NCI-H2107 treated with DMSO at 0.1 percent for 48 hours (cell line): ENCODE results near the gene HPS1.
"Not testable (repeated sequence)": the region's sequence is repeated elsewhere in the genome, so short reads cannot be mapped to it uniquely, and the experiment has no call there.

Experiments
- DNase-seq: peaks from one replicate; lab custom pipeline; 2025; ENCODE audit not compliant: unreplicated experiment; lab: John Stamatoyannopoulos, UW

The HPS1 gene

DNA sequence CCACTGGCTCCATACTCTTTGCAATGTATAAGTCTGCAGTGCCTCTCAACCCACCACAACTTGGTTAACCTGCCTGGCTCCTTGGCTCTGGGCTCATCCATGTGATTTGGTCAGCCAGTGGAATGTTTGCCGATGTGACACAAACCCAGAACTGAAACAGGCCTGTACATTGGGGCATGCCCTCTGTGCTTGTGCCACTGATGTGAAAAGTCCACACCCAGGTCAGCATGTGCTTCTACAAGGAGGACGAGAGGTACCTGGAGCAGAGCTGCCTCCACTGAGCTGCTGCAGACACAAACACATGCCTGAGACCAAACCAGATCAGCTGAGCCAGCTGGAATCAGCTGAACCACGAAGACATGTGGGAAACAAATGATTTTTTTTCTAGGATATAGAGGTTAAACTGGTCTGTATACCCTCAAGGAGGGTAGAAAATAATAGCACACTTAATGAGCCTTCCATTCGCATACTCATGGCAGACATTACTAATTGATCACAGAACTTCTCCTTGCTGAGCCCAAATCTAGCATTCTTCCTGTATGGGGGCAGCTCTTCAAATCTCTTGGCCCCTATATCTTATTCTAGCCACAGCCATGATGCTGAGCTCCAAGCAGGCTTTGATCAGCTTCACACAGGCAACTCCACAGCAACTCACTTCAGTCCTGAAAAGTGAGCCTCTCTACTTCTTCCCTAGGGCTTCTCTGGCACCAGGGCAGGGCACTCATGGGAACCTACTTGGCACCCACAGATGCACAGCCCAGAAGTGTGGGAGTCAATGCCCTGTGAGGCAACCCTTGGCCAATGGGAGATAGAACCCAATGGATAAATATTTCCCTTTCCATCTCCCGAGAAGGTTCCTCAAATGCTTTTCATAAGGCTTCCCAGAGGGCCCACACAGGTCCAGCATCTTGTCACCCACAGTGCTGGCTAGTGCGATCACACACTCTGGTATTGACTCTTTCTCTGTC lies 50.4 kb downstream of the HPS1 start:
- no peak for DNase-seq

DNA sequence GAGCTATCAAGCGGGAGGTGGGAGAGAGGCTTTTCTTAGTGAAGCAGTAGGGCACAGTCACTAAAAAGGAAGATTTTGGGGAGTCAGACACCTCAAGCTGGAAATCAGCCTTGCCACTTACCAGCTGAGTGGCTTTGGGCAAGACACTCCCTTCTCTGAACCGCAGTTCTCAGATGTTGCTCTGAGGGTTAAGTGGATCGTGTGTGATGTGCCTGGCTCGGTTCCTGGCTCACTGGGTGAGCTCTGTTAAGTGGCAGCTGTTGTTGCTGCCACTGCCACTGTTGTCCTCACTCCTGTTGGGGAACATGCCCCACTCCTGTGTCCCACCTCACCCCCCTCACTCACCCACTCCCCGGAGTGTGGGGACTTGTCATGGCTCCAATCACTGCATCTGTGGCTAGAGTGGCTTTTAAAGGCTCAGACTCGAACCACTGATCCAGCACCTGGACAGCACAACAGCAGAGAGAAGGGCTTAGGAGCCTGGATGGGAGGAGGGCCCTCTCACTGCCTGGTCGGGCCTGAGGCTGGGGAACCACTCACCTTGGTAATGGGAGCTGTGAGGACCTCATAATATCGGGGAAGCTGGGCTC lies 51.8 kb downstream of the HPS1 start:
- DNase-seq: no peak

DNA sequence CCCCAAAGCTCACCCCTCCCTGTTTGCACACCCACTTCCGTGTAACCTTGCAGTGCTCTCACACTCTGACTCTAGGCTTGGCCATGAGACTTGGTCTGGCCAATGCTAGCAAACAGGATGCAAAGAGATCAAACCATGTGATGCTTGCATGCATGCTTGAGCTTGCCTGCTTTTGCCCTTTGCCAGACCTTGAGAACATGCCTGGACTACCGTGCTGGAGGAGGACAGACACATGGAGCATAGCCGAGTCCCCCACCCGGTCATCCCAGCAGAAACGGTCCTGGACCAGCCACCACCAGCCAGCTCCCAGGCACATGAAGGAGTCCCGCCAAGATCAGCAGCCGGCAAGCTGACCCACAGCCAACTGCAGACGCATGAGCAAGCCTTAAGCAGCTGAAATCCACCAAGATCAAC lies 55.1 kb downstream of the HPS1 start:
- no peak for DNase-seq

DNA sequence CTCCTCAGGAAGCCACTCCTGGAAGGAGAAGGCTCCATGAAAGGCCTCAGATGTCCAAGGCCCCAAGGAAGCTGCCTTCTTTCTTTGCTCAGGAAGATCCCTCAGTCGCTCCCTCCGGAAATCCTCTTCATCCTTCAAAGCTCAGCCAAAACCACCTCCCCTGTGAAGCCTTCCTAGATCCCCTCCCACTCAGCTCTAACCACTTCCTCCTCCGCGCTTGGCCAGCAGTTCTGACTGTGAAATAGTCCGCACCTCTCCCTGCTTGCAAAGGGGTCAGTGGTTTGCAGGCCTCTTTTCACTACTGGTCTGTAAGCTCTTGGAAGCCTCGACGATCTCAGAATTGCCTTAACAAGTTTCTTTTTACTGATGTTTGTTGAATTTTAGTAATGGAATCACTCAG lies 55.7 kb downstream of the HPS1 start:
- no peak for DNase-seq

DNA sequence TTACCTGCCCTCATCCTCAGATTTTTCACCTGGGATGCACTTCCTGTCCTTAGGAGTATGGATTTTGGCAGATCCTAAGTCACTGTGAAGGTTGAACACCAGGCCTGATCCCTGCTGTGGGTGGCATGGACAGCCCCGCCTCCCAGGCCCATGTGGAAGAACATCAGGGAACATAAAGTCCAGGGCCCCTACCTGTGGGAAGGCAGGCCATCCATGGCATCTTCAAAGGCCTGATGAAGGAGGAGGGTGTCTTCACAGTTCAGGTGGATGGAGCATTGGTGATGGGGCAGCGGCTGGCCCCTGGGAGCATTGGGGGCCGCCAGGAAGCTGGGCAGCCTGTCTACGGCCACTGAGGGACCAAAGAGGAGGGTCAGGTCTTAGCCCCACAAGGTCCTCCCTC lies 56.3 kb downstream of the HPS1 start:
- DNase-seq: no peak

DNA sequence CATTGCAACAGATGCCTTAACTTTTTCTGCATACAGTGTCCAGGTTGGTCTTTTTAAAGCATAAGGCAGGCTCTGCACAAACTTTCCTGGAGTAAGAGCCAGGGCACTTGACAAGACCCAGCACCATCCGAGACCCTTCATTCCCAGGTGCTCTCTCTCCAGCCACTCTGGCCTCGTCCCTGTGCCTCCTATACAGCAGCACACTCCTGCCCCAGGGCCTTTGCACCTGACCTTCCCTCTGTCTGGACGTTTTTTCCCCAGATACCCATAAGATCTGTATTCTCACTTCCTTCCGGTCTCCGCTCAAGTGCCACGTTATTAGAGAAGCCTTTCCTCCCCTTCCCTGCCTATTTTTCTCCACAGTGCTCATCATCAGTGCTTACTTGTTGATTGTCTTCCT lies 57.3 kb downstream of the HPS1 start:
- no peak for DNase-seq

DNA sequence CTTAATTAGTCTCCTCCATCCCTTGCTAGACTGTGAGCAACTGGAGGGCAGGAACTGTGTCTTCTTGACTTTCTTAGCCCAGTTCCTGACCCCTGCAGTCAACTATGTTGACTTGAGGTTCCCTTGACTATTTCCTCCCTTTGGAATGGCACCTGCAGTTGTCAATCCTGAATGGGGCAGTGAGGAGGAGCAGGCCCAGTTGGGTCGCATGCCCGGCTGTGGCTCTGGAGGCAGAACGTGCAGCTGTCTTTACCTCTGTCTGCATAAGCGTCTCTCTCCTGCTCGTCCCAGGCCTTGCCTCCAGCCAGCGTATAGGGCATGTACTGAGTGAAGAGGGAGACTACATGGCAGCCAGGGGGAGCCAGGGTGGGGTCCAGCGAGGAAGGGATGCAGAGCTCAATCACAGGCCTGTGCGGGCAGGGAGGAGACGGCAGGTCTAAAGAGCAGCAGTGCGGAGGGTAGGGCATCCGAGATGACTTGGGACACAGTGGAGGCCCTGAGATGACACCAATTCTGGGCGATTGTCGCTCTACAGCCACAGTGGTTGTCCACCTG lies 58.6 kb downstream of the HPS1 start:
- DNase-seq: no peak

DNA sequence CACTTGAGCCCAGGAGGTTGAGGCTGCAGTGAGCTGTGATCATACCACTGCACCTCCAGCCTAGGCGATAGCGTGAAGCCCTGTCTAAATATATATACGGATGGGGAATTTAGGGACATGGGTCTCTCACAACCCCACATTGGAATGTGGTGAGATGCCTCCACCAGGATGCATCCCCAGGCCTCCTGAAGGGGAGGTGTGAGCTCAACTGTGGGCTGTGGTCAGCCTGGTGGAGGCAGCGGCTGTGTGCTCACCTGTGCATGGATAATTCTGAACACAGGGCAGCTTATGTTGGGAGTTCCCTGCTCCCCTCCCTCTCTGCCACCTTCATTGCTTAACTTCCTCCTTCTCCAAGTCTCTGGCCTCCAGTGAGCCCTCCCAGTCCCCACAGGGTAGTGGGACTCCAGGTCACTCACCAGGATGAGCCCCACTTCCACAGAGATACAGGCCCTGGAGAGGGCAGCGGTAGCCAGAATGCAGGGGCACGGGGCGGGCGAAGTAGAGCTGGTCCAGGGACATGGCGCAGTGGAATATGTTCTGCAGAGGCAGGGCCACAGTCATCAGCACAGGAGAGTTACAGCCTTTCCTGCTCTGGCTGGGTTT lies 62.1 kb downstream of the HPS1 start:
- DNase-seq: no peak

DNA sequence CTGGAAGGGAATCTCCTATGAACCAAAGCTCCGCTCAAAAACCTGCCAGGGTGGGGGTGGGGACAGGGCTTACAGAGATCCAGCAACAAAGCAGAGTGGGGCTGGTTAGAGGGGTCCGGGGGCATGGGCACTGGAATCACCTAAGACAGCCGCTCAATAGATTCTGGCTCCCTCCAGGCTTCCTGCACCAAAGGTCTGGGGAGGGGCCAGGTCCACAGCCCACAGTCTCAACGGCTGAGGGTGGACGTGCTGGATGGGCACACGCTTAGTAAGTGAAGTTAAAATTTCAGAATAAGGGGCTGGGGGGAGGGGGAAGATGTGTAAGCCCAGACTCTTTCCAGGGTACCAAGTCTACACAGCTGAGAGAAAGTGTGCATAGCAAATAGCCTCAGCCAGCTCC lies 62.9 kb downstream of the HPS1 start:
- DNase-seq: no peak

DNA sequence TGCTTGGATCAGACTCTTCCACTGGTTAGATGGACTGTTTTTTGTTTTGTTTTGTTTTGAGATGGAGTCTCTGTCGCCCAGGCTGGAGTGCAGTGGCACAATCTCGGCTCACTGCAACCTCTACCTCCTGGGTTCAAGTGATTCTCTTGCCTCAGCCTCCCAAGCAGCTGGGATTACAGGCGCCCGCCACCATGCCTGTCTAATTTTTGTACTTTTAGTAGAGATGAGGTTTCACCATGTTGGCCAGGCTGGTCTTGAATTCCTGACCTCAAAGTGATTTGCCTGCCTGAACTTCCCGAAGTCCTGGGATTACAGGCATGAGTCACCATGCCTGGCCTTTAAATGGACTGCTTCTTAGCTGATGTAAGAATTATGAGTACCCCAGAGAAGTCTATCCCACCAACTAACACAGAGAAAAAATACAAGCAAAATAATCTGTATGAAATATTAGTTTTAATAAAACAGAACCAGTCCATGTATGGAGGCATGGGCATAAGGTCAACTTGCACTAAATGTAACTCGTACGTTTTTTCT lies 63.5 kb downstream of the HPS1 start:
- not testable (repeated sequence) for DNase-seq

DNA sequence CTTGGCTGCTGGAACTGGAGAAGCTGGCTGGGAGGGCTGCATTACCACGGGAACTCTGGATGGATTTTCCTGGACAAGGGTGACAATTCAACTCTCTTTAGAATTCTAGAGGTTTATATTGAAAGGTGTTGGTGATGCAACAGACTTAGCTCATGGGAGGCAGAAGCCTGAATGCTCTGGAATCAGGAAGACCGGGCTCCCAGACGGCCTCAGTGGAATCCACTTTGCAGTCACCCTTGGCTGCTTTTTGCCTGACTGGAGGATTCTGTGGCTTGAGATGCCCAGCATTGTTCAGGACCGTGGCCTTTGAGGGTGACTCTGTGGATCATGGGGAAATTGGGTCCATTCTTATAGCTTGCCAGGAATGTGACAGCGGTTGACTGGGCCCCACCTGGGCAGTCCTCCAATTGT lies 64.0 kb downstream of the HPS1 start:
- DNase-seq: no peak

DNA sequence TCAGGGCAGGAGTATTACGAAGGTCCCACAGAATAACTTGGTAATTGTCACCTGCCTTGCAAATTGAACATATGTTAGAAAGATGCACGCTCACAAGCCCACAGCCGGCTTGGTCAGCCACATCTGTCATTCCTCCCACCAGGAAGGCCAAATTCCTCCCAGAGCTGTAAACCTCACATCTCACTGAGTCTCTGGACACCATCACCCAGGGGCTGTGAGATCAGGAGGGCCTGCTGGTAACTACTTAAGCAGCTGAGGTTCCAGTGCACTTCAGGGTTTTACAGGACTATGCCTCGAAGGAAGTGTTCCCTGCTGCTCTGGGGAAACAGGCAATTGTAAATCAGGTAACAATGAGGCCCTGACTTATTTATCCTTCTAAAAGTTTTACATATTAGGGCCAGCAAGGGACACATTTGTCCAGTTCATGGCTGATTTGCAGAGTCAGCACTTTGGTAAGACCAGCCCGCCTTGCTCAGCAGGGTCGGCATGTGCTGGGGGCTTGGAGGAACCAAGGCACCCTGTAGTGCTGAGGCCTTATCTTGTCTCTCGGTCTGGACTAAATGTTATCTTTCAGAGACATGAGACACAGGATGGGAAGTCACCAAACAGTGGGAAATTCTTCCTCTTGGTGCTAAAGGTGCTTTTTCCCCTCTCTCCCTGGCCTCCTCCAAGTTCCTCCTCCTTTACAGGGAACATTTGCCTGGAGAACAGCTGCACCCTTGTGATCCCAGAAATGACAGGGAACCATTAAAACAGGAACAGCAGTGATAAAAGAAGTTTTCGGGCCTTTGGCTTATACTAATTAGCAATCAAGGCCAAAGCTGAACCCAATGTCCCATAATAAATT lies 66.0 kb downstream of the HPS1 start:
- DNase-seq: no peak

DNA sequence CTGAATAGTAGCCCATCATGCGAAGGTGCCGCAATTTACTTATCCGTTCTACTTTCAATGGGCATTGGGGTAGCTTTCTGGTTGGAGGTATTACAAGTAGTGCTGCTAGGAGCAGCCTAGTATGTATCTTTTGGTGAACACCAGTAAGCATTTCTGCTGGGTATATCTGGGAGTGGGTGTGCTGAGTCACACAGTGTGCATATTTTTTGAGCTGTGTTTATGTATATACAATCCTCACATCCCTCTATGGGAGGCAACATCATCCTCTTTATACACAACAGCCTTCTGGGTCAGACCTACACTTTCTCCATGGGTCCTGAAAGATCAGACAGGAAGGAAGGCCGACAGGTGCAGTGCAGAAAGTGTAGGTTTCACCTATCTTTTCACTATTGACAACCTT lies 68.0 kb downstream of the HPS1 start:
- no peak for DNase-seq

DNA sequence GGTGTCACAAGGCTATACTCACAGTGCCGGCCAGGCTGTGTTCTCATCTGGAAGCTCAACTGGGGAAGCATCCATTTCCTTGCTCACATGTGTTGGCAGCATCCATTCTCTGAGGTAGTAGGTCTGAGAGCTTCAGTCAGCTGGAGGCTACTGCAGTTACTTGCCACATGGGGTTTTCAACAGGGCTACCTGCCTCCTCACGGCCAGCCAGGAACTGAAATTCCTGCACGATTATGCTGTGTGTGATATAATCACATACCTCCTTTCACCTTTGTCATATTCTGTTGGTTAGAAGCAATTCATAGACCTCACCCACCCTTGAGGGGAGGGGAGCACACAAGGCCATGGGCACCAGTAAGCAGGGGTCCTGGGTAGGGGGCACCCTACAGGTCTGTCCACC lies 69.2 kb downstream of the HPS1 start:
- no peak for DNase-seq

DNA sequence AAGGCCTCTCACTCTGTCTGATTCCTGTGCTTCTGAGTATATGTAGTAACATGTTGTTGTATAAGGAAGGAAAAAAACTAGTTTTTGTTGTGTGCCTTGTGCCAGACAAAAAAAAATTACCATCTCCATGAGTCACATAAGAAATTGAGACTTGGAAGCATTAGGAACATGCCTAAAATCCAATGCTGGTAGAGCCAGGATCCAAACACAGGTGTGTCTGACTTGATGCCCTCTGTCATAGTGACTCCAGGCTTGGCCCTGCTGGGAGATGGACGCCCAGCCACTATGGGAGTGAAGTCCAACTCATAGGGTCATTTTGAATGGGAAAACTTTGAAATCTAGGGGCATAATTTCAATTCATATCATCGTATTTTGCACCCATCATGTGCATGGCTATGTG lies 69.7 kb downstream of the HPS1 start:
- no peak for DNase-seq

DNA sequence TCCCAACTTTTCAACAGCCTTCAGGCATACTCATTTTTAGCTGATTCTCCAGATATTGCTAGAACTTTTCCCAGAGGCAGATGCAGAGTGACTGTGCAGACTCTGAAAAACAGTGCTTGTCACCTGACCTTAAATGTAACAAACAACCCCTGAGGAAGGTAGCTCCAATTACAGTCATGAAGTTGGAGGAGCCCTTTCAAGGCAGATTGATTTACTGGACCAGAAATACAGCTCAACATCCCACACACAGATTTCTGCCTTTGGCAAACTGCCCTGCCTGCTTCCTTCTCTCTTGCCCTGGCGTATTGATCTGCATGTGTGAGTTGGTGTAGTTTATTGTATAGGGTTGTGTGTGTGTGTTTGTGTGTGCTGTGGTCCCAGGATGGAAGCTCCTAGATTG lies 70.2 kb downstream of the HPS1 start:
- DNase-seq: peak; percentile 73

DNA sequence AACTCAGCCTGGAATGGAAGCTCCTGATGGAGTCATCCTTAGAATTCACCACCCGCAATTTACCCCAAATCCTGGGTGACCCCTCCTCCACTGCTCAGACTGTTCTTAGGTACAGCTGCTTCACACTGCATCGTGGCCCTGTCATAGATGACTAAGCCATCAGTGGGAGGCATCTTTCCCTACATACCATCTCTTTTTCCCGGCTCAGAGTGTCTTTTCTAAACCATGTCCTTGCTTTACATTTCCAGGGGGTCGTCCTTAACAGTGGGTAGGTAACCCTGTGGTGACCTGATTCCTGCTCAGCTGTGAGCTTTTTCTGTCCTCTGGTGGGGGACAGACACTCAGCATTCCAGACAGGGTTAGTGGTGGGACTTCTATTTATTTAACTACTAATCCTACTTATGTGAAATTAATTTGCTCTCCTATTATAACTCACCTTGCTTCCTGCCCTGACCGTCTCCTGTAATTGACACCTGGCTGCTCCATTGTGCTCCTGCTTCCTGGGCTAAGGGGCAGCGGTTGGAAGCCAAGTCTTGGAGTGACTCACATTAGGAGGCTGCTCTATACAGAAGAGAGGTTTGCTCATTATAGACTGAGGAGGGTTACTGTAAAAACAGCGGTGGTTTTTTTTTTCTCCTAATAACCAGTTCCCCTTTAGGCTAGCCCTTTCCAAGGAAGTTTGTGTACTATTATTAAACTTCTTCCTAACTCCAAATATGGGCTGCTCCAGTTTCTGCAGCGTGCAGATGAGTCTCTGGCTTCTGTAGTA lies 72.3 kb downstream of the HPS1 start:
- DNase-seq: peak; percentile 17

DNA sequence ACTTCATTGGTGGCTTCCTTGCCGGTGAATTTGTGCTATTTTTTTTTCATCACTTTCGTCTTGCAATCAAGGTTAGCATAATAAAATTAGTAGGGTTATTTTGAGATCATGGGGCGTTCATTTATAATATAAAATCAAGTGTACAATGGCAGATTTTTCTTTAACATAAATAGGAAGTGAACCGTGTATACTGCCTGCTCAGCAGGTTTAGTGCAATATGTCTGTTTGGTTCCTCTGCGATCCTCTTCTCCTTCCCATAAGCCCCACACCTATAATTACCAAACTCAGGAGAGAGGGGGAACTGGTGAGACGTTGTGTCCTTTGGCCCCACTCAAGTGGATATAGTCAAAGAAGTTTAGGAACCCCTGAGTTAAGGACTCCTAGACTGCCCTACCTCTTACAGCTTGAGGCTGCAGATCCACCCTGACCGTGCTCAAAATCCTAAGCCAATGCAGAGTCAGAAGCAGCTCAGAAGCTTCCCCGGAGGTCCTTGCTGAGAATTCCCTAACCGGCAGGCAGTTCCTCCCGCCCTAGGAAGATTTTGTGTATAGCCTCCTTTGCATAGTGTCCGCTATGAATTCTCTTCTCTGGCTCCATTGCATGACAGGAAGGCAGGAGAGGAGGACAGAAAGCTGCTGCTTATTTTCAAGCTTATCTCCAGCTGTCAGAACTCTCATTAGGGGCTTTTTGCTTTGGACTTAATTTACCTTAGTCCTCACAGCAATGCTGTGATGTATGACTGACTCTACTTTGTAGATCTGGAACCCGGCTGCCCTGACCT lies 73.3 kb downstream of the HPS1 start:
- DNase-seq: no peak
